HG03432 (cell line): ENCODE results near the gene COL15A1.

Experiments used
- ATAC-seq: cut with Tn5 transposase; IDR thresholded peaks from one replicate; pipeline ENCODE4 v1.9.1; 2021; ENCODE audit warnings: mild to moderate bottlenecking, moderate library complexity; ENCODE audit not compliant: unreplicated experiment

The COL15A1 gene

DNA sequence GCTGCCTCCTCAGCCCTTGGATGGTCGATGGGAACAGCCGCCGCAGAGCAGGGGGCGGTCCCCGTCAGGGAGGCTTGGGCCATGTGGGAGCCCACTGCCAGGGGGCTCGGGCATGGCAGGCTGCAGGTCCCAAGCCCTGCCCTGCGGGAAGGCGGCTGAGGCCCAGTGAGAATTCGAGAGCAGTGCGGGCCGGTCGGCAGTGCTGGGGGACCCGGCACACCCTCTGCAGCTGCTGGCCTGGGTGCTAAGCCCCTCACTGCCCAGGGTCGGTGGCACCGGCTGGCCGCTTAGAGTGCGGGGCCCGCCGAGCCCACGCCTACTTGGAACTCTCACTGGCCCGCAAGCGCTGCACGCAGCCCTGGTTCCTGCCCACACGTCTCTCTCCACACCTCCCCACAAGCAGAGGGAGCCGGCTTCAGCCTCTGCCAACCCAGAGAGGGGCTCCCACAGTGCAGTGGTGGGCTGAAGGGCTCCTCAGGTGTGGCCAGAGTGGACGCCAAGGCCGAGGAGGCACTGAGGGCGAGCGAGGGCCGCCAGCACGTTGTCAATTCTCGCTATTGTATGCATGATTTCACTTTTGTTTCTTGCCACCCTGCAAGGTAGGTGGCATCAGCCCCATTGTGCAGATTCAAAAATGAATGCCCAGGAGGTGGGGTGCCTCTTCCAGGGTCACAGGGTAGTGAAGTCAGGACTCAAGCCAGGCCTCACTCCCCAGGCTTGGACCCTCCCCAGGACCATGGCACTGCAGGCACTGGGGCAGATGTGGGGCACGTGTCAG lies 48.6 kb downstream of the COL15A1 start:
- no peak for ATAC-seq

DNA sequence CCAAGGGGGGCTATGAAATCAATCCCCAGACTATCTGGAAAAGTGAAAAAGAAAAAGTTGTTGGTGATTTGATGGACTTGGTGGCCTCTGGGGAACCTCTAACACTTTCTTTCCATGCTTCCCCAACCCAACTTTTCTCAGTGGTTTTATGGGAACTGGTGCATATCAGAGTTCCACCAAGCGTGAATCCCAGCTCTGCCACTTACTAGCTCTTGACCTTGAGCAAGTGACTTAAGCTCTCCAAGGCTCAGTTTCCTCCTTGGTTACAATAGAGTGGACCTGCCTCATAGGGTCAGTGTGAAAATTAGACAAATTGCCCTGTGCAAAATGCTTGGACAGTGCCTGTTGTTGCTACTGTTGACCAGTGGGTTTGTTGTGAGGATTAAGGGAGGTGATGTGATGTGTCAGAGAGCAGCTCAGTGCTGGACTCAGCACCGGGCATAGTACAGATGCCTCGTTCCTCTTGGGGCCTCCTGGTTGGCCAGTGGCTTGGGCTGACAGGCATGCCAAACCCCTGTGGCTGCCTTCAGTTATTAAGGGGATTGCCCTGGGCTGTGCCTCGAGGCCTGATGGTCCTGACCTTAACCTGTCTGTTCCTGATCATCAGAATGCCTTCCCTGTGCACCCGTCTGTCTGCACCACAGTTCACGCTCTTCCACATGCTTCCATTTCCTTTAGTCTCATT lies 49.3 kb downstream of the COL15A1 start:
- peak; percentile 43 for ATAC-seq

GRCh38 chr9:98993570-98993945 lies 49.9 kb downstream of the COL15A1 start:
- peak; percentile 84 for ATAC-seq

GRCh38 chr9:98994172-98995058 lies 50.7 kb downstream of the COL15A1 start:
- no peak for ATAC-seq

DNA sequence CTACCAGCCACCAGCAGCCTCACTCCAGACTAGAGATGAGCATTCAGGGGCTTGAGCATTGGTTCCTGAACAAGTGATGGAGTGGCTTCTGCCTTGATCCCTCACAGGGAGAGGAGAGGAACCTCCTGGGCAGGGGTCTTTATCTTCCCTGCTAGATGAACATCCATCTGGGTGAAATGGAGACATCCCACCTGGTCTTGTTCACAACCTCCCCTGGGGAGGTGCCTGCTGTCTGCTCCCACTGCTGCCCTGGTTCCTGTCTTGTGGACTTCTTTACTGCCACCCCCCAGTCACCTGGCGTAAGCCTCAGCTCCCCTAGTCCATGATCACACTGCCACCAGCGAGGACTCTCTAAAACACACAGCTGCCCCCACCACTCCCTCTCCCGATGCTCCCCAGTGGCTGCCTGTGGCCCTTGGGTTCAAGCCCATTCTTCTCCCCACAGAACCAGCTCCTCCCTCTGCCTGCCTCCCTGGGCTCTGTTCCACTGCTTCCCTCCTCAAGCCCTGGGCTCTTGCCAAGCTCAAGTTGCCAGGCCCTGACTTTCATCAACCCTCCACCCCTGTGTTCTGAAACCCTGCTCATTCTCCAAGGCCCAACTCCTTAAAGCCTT lies 51.5 kb downstream of the COL15A1 start:
- ATAC-seq, result no peak

DNA sequence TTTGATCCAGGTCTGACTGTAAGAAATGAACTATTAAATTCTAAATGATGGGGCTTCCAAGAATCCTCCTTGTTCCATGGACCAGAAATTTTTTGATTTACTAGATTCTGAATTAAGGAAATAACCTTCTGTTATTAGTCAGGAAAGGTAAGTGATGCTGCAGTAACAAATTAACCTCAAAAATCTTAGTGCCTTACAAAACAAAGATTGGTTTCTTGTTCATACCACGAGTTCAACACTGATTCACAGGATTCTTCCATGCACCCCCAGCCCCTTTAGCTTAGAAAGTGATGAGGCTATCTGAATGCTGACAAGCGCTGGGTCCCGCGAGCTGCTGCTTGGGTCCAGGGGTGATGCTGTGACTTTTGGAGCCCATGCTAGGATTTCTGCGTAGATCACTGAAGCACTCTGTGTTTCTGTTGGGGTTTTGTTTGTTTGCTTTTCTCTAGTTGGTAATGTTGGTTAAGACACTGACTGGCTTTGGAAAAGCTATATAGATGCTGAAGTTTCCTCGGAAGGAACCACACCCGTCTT lies 52.3 kb downstream of the COL15A1 start:
- no peak for ATAC-seq

DNA sequence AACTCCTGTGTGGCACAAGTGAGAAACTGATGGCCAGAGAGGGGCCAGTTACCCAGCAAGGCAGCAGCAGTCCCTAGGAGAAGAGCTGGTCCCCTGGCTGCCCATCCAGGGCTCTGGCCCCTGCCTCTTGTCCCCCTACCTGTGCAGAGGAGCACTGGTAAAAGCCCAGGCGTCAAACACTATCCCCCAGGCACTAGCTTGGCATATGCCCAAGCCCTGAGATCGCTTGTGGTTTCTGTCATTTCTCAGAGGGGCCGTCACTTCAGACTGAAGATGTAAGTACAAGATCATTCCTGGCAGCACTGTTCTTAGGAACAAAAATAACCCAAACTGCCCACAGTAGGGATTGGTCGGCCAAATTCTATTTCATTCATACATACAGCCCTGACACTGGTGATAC lies 53.9 kb downstream of the COL15A1 start:
- ATAC-seq, result no peak

DNA sequence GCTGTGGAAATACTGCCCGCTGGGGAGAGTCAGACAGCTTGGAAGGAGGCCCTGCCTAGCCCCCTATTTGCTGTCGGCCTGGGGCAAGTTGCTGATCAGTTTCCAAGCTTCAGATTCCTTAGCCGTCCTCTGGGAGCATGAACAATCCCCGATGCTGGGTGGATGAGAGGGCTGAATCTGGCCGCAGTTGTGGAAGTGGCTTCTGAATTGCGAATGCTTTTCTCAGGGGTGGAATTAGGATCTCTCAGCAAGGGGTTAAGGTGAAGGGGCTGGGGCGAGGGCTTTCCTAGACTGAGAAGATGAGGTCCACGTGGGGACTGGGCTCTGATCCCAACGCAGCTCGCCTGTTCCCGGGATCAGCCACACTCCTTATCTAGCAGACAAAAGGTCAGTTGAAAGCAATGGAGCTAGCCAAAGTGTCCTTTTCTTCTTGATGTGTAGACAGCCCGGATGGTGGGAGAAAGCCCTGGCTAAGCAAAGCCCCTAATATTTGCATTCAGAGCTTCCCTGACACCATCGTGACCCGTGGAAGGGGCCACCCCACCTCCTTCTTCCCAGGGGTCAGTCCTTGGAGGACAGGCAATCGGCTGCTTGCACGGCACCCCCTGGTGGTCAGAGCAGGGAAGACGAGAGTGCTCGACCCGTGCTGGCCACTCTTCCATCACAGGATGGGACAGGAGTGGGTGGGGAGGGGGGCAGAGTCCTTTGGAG lies 54.9 kb downstream of the COL15A1 start:
- peak; percentile 74 for ATAC-seq

- no peak for ATAC-seq
Measured at GRCh38 chr9:98999152-98999525, 55.4 kb downstream of the COL15A1 start.

GRCh38 chr9:99000476-99001395 lies 57.0 kb downstream of the COL15A1 start:
- peak; percentile 65 for ATAC-seq

GRCh38 chr9:99001892-99002291 lies 58.2 kb downstream of the COL15A1 start:
- no peak for ATAC-seq

GRCh38 chr9:99002706-99003105 lies 59.0 kb downstream of the COL15A1 start:
- ATAC-seq, result no peak

GRCh38 chr9:99003308-99003707 lies 59.6 kb downstream of the COL15A1 start:
- no peak for ATAC-seq

GRCh38 chr9:99004115-99004514 lies 60.4 kb downstream of the COL15A1 start:
- no peak for ATAC-seq

- no peak for ATAC-seq
Measured at GRCh38 chr9:99004717-99005460, 61.2 kb downstream of the COL15A1 start.

DNA sequence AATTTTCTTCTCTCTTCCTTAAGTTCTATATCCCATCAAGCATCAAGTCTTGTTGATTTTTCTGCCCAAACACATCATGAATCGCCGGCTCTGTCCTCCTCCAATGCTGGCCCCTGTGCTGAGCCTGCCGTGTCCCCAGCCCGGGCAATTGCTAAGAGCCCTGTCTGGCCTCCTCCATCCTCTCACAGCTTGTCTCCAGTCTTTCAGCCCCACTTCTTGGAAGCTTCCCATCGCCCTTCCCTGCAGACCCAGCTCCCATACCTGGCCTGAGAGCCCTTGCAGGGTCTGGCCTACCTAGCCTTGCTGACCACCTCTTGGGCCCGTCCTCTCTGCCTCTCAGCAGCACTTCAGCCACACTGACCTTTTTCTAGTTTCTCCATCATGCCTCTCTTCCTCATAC lies 61.9 kb downstream of the COL15A1 start:
- ATAC-seq, result no peak

DNA sequence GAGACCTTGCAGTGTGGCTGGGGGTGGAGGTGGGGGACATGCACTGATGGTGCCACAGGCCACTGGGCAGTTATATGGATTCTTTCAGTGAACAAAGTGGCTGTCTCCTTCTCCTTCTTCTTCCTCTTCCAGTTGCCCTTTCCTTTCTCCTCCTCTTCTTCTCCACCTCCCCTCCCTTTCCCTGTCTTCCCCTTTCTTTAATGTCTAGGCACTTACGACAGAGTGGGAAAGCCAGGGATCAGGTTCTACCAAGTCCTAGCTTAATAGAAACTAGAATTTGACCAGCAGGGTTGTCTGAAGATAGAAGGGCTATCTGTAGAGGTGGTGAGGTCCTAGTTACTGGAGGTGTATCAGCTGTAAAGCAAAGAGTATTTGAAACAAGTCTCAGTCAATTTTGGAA lies 62.8 kb downstream of the COL15A1 start:
- no peak for ATAC-seq

DNA sequence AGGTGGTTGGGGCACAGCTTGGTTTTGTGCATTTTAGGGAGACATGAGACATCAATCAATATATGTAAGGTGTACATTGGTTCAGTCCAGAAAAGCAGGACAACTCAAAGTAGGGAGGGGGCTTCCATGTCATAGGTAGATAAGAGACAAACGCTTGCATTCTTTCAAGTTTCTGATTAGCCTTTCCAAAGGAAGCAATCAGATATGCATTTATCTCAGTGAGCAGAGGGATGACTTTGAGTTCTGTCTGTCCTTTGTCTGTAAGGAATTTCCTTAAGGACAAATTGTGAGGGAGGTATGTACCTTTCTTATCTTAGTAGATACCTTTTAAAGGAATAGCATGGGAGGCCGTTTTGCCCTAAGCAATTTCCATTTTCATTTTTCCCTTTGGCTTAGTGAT lies 63.3 kb downstream of the COL15A1 start:
- ATAC-seq, result no peak

DNA sequence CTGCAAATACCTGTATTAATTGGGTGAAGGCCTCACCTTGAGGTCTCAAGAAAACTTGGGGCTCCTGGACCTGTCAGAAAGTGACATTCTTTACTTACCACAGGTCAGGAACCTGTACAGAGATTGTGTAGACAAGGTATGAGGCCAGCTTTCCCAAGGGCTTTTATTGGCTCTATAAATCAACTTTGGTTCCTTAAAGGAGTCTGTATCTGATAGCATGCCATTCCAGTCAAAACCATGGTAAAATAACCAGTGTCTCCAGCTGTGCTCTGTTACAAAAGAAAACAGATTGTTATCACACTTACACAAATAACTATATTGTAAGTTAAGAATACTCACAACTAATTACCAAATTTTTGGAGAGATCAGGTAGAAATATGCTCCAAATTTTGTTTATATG lies 64.5 kb downstream of the COL15A1 start:
- no peak for ATAC-seq
